Keratinocyte (primary cell): ENCODE data around the gene FKBP5. TPM values are rescaled to one million over a fixed set of nuclear protein-coding genes. Genes with fewer than 3 reads are reported as not detected.

Experiments
- DNase-seq: peaks from one replicate; pipeline ENCODE4 v3.0.0-alpha.2; 2011; ENCODE audit warnings: low read depth, missing footprints, low spot score
- FAIRE-seq: peaks from 2 replicates; lab custom pipeline; 2011; peaks lifted over from hg19 to GRCh38; lab: Jason Lieb, UNC
- H2AFZ ChIP-seq: 2 replicates; pipeline ENCODE4 v1.6.0; 2012; ENCODE audit warnings: low read length, control low read depth, inconsistent platforms; ENCODE audit not compliant: control insufficient read depth
- H3K27ac ChIP-seq: 2 replicates; pipeline ENCODE4 v1.5.1; 2011; ENCODE audit warnings: low read length; ENCODE audit not compliant: control insufficient read depth, insufficient read depth
- H3K27me3 ChIP-seq: 3 replicates; pipeline ENCODE4 v1.6.0; 2011; ENCODE audit warnings: low read length; ENCODE audit not compliant: control insufficient read depth, insufficient read depth; ENCODE audit errors: extremely low read depth
- H3K36me3 ChIP-seq, 2 experiments: 2 replicates in 1 of 2; 3 replicates in 1 of 2; pipeline ENCODE4 v1.5.1; 2011; ENCODE audit warnings: low read length in 2 of 2, mild to moderate bottlenecking in 1 of 2; ENCODE audit not compliant: control insufficient read depth in 2 of 2, insufficient read depth in 2 of 2; ENCODE audit errors: extremely low read depth in 1 of 2
- H3K4me1 ChIP-seq: 3 replicates; pipeline ENCODE4 v1.5.1; 2011; ENCODE audit warnings: low read length; ENCODE audit not compliant: control insufficient read depth, insufficient read depth; ENCODE audit errors: extremely low read depth
- H3K4me2 ChIP-seq: 3 replicates; pipeline ENCODE4 v1.6.0; 2011; ENCODE audit warnings: low read depth, low read length; ENCODE audit not compliant: control insufficient read depth, insufficient read depth; ENCODE audit errors: extremely low read depth
- H3K4me3 ChIP-seq, 3 experiments: fragments of 200-600 bp in 1 of 3; sonication (generic) in 1 of 3; 2 replicates in 2 of 3; 3 replicates in 1 of 3; pipeline ENCODE4 v1.5.1; 2011 to 2016; ENCODE audit warnings: low read length in 3 of 3, mild to moderate bottlenecking in 3 of 3, control low read depth in 2 of 3, inconsistent platforms in 1 of 3, low read depth in 1 of 3, mixed read lengths in 1 of 3, mixed run types in 1 of 3, moderate library complexity in 1 of 3; ENCODE audit not compliant: control insufficient read depth in 2 of 3, insufficient read depth in 2 of 3; ENCODE audit errors: extremely low read depth in 1 of 3
- H3K79me2 ChIP-seq: 2 replicates; pipeline ENCODE4 v1.6.0; 2012; ENCODE audit warnings: low read length; ENCODE audit not compliant: control insufficient read depth, insufficient read depth
- H3K9ac ChIP-seq: 3 replicates; pipeline ENCODE4 v1.6.0; 2011; ENCODE audit warnings: low read length; ENCODE audit not compliant: control insufficient read depth, insufficient read depth; ENCODE audit errors: extremely low read depth
- H3K9me1 ChIP-seq: 3 replicates; pipeline ENCODE4 v1.6.0; 2011; ENCODE audit warnings: low read length; ENCODE audit not compliant: control insufficient read depth, insufficient read depth; ENCODE audit errors: extremely low read depth
- H3K9me3 ChIP-seq: 2 replicates; pipeline ENCODE4 v1.5.1; 2012; ENCODE audit warnings: low read depth, low read length; ENCODE audit not compliant: control insufficient read depth
- H4K20me1 ChIP-seq: 3 replicates; pipeline ENCODE4 v1.6.0; 2011; ENCODE audit warnings: low read length; ENCODE audit not compliant: control insufficient read depth, insufficient read depth; ENCODE audit errors: extremely low read depth
- EZH2 ChIP-seq: IDR thresholded peaks from one replicate; pipeline ENCODE4 v1.6.1; 2012; ENCODE audit warnings: inconsistent platforms, mild to moderate bottlenecking, low read length, moderate library complexity
- dilution Hi-C: fragments of 300-500 bp; cut with MboI; formaldehyde crosslinking; loops from one replicate; pipeline ENCODE4 v1.7.0; 2020; ENCODE audit warnings: low sequenced_read_pairs; ENCODE audit not compliant: extremely low pct_ligation_motif_present
- polyA plus RNA-seq, 5 experiments: library from polyadenylated mRNA; depleted of rRNA in 3 of 5; stranded (reverse) in 3 of 5; stranded (forward) in 1 of 5; unstranded in 1 of 5; fragments of >200 nt; gene quantifications; 1 replicate in 1 of 5; 2 replicates in 3 of 5; 3 replicates in 1 of 5; pipeline versions ENCODE4 v1.2.1 to v1.2.3, GENCODE V29; 2011 to 2012; ENCODE audit warnings: missing spikeins in 2 of 5, low read depth in 1 of 5, low replicate concordance in 1 of 5
- TF ChIP-seq, protein P1 (sequence below), 3 experiments: IDR thresholded peaks in 1 of 3; conservative IDR thresholded peaks in 1 of 3; optimal IDR thresholded peaks in 1 of 3; 2 replicates in 2 of 3; 3 replicates in 1 of 3; pipeline versions ENCODE3 to v1.5.1; 2011; ENCODE audit warnings: low read length in 3 of 3, mild to moderate bottlenecking in 3 of 3, moderate library complexity in 2 of 3, control low read depth in 1 of 3, inconsistent platforms in 1 of 3; ENCODE audit not compliant: insufficient read depth in 2 of 3; ENCODE audit errors: extremely low read depth in 1 of 3

The FKBP5 gene
- polyA plus RNA-seq, 1 donor (not counting 4 experiments of a cell fraction or from before 2014, with no cell fraction given): 88.3 TPM

DNA sequence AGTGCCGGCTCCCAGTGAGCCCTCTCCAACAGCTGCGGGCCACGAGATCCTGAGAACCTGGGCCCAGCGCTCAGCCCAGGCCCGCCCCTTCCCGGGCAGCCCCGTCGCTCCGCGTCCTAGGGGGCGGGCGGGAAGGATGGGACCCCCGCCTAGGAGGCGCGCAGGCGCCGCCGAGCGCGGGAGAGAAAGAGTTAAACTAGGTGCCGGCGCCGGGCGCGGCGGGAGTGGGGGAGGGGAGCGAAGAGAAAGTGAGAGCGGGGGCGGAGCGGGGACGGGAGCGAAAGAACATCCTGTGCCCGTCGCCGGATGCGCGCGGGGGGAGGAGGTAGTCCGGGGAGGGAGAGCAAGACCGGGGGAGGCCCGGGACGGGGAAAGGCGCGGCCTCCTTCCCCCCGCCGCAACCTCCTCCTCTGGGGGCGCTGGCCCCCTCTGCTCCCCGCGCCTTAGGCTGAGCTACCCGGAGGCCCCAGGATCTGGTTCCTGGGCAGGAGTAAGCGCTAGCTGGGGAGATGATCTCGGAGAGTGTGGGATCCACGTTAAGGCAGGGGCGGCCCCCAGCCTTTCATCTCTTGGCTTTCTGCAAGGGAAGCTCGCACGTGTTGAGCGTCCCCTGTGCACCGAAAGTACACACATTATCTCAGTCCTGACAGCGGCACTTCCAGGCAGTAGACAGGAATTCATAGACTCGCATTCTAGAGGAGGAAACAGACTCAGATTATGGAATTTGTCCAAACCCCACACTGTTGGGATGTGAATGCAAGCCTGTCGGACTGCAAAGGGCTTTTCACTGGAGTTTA, 43.2 kb upstream of the FKBP5 start:
- peak overlapping the region; percentile 90 for H3K9ac ChIP-seq
- DNase-seq: peak; percentile 59
- dilution Hi-C loops: loop anchor here (25.0 kb wide), 1 partner anchor 170 kb away; no protein-coding TSS in a partner anchor
- FAIRE-seq: peak; percentile 69
- peak overlapping the region; percentile 95 for H3K4me2 ChIP-seq
- peak overlapping the region; percentile 46 to 76 (median 72) for H3K4me3 ChIP-seq
- H3K4me1 ChIP-seq: peaks cover 56% of the 10 kb centered on the region
- H3K9me1 ChIP-seq: no peaks in the 10 kb centered on the region
- H3K27me3 ChIP-seq: no peaks in the 10 kb centered on the region
- H3K27ac ChIP-seq: peak overlapping the region; percentile 97
- H2AFZ ChIP-seq: peak overlapping the region; percentile 59
- H3K9me3 ChIP-seq: no peaks in the 10 kb centered on the region
- no peaks in the 10 kb centered on the region for H3K79me2 ChIP-seq
- no peaks in the 10 kb centered on the region for H3K36me3 ChIP-seq
- TF ChIP-seq, protein P1, sequence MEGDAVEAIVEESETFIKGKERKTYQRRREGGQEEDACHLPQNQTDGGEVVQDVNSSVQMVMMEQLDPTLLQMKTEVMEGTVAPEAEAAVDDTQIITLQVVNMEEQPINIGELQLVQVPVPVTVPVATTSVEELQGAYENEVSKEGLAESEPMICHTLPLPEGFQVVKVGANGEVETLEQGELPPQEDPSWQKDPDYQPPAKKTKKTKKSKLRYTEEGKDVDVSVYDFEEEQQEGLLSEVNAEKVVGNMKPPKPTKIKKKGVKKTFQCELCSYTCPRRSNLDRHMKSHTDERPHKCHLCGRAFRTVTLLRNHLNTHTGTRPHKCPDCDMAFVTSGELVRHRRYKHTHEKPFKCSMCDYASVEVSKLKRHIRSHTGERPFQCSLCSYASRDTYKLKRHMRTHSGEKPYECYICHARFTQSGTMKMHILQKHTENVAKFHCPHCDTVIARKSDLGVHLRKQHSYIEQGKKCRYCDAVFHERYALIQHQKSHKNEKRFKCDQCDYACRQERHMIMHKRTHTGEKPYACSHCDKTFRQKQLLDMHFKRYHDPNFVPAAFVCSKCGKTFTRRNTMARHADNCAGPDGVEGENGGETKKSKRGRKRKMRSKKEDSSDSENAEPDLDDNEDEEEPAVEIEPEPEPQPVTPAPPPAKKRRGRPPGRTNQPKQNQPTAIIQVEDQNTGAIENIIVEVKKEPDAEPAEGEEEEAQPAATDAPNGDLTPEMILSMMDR (optimal IDR thresholded peaks at IDR 0.05 in 1 of 3, IDR thresholded peaks at IDR 0.05 in 1 of 3, conservative IDR thresholded peaks at IDR 0.05 in 1 of 3; ENCODE audit: extremely low read depth in 1 of 3, insufficient read depth in 2 of 3, low read length in 3 of 3): peak in 1 of 3 experiments; percentile 7
- no peak for TF ChIP-seq EZH2
- H4K20me1 ChIP-seq: no peaks in the 10 kb centered on the region

DNA sequence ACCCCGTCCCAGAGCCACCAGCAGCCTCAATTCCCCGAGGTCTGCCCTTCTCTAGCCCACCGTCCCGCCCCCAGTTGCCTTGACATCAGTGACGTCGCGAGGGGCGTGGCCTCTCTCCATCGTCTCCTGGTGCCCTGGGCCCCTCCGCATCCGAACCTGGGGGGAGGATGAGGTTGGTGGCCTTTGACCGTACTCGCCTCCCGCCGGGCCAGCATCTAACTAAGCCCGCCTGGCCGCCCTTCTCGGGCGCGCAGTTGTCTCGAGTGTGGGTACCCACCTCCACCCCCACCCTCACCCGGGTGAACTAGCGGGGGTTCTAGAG, 42.7 kb upstream of the FKBP5 start:
- Histone ChIP-seq H3K4me2 (peak overlapping the region; percentile 95), H3K36me3 (no peaks in the 10 kb centered on the region), H3K9me1 (no peaks in the 10 kb centered on the region), H3K4me1 (peaks cover 62% of the 10 kb centered on the region), H4K20me1 (no peaks in the 10 kb centered on the region), H3K9ac (peak overlapping the region; percentile 90), H2AFZ (peak overlapping the region; percentile 59), H3K4me3 (peak overlapping the region; percentile 46 to 76 (median 72)), H3K9me3 (no peaks in the 10 kb centered on the region), H3K27me3 (no peaks in the 10 kb centered on the region), H3K27ac (peak overlapping the region; percentile 97), H3K79me2 (no peaks in the 10 kb centered on the region)
- no peak for FAIRE-seq
- DNase-seq: peak; percentile 40
- no peak for TF ChIP-seq EZH2
- TF ChIP-seq, protein P1 (optimal IDR thresholded peaks at IDR 0.05 in 1 of 3, IDR thresholded peaks at IDR 0.05 in 1 of 3, conservative IDR thresholded peaks at IDR 0.05 in 1 of 3; ENCODE audit: extremely low read depth in 1 of 3, insufficient read depth in 2 of 3, low read length in 3 of 3): no peak
- dilution Hi-C loops: loop anchor here (25.0 kb wide), 1 partner anchor 169 kb away; no protein-coding TSS in a partner anchor
